Measurements from ENCODE around the gene TMEM25. TPM values are rescaled to one million over a fixed set of nuclear protein-coding genes. Genes with fewer than 3 reads are reported as not detected.

TMEM25 gene
- total RNA-seq, 2 donors from 2014 or later, result 22.4 to 30.6 TPM

- Histone ChIP-seq H3K36me3 (ENCODE audit: control insufficient read depth, insufficient read depth, low read length) (no peaks in the 10 kb centered on the region), H3K27me3 (ENCODE audit: control insufficient read depth, insufficient read depth, low read length, poor library complexity, severe bottlenecking) (no peaks in the 10 kb centered on the region), H3K27ac (ENCODE audit: low read depth, low read length) (no peak overlapping the region), H3K4me3 (ENCODE audit: low read length) (no peak overlapping the region), H3K9me3 (ENCODE audit: control insufficient read depth, low read length) (no peaks in the 10 kb centered on the region), H3K4me1 (ENCODE audit: control insufficient read depth, insufficient read depth, low read length) (peaks cover 4% of the 10 kb centered on the region), H3K9ac (ENCODE audit: extremely low read depth, low read length, poor library complexity, severe bottlenecking) (no peak overlapping the region)
- 89 to 100% methylated on average over 2 of the region's 2 CpGs for WGBS, 2 experiments (ENCODE audit: insufficient coverage in 1 of 2, insufficient read length in 1 of 2)
- H3K27me3 Mint-ChIP-seq (ENCODE audit: insufficient read depth), result no peaks in the 10 kb centered on the region
- TF ChIP-seq, protein P1, sequence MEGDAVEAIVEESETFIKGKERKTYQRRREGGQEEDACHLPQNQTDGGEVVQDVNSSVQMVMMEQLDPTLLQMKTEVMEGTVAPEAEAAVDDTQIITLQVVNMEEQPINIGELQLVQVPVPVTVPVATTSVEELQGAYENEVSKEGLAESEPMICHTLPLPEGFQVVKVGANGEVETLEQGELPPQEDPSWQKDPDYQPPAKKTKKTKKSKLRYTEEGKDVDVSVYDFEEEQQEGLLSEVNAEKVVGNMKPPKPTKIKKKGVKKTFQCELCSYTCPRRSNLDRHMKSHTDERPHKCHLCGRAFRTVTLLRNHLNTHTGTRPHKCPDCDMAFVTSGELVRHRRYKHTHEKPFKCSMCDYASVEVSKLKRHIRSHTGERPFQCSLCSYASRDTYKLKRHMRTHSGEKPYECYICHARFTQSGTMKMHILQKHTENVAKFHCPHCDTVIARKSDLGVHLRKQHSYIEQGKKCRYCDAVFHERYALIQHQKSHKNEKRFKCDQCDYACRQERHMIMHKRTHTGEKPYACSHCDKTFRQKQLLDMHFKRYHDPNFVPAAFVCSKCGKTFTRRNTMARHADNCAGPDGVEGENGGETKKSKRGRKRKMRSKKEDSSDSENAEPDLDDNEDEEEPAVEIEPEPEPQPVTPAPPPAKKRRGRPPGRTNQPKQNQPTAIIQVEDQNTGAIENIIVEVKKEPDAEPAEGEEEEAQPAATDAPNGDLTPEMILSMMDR (conservative IDR thresholded peaks at IDR 0.05), result no peak
- H3K4me1 Mint-ChIP-seq, result peaks cover 2% of the 10 kb centered on the region
- H3K27ac Mint-ChIP-seq, result no peak overlapping the region
- H3K9me3 Mint-ChIP-seq, result no peaks in the 10 kb centered on the region
- DNase-seq, result no peak
- peaks cover 22% of the 10 kb centered on the region for H3K36me3 Mint-ChIP-seq (ENCODE audit: low read depth)
- no peak overlapping the region for H3K4me3 Mint-ChIP-seq
Observed at GRCh38 chr11:118547132-118547531, 16.1 kb downstream of the TMEM25 start.

DNA sequence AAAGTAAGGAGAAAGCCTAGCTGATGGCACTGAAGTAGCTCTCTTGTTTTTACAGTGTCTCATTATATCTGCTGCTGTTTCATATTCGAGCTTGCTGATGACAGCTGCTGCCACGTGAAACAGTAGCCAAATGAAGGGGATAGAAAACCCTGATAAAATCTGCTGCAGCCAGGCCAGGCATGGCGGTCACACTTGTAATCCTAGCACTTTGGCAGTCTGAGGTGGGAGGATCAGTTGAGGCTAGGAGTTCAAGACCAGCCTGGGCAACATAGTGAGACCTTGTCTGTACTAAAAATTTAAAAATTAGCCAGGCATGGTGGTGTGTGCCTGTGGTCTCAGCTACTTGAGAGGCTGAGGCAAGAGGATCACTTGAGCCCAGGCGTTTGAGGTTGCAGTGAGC lies 21.3 kb downstream of the TMEM25 start:
- no peak overlapping the region for H3K27ac Mint-ChIP-seq
- H3K9me3 Mint-ChIP-seq, result no peaks in the 10 kb centered on the region
- peaks cover 4% of the 10 kb centered on the region for H3K36me3 ChIP-seq (ENCODE audit: control insufficient read depth, insufficient read depth, low read length)
- WGBS, 2 experiments (ENCODE audit: insufficient coverage in 1 of 2, insufficient read length in 1 of 2), result 91 to 94% methylated on average over 4 of the region's 4 CpGs
- no peak overlapping the region for H3K27ac ChIP-seq (ENCODE audit: low read depth, low read length)
- no peaks in the 10 kb centered on the region for H3K27me3 Mint-ChIP-seq (ENCODE audit: insufficient read depth)
- no peaks in the 10 kb centered on the region for H3K4me1 Mint-ChIP-seq
- H3K4me1 ChIP-seq (ENCODE audit: control insufficient read depth, insufficient read depth, low read length), result no peaks in the 10 kb centered on the region
- H3K27me3 ChIP-seq (ENCODE audit: control insufficient read depth, insufficient read depth, low read length, poor library complexity, severe bottlenecking), result no peaks in the 10 kb centered on the region
- H3K4me3 ChIP-seq (ENCODE audit: low read length), result no peak overlapping the region
- TF ChIP-seq, protein P1 (conservative IDR thresholded peaks at IDR 0.05), result no peak
- H3K9me3 ChIP-seq (ENCODE audit: control insufficient read depth, low read length), result no peaks in the 10 kb centered on the region
- no peak for DNase-seq
- H3K4me3 Mint-ChIP-seq, result no peak overlapping the region
- no peak overlapping the region for H3K9ac ChIP-seq (ENCODE audit: extremely low read depth, low read length, poor library complexity, severe bottlenecking)
- peaks cover 24% of the 10 kb centered on the region for H3K36me3 Mint-ChIP-seq (ENCODE audit: low read depth)

DNA sequence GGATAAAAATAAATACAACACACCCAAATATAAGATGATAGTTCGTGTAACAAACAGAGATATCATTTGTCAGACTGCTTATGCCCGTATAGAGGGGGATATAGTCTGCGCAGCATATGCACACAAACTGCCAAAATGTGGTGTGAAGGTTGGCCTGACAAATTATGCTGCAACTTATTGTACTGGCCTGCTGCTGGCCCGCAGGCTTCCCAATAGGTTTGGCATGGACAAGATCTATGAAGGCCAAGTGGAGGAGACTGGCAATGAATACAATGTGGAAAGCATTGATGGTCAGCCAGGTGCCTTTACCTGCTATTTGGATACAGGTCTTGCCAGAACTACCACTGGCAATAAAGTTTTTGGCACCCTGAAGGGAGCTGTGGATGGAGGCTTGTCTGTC lies 29.8 kb downstream of the TMEM25 start:
- peaks cover 13% of the 10 kb centered on the region for H3K36me3 Mint-ChIP-seq (ENCODE audit: low read depth)
- TF ChIP-seq, protein P1 (conservative IDR thresholded peaks at IDR 0.05), result no peak

More for the DNA sequence above, 29.8 kb downstream of the TMEM25 start:
- H3K36me3 ChIP-seq (ENCODE audit: control insufficient read depth, insufficient read depth, low read length), result no peaks in the 10 kb centered on the region
- no peak overlapping the region for H3K27ac ChIP-seq (ENCODE audit: low read depth, low read length)
- DNase-seq, result no peak
- Mint-ChIP-seq H3K9me3 (no peaks in the 10 kb centered on the region), H3K4me3 (no peak overlapping the region), H3K4me1 (peaks cover 4% of the 10 kb centered on the region), H3K27me3 (ENCODE audit: insufficient read depth) (no peaks in the 10 kb centered on the region), H3K27ac (no peak overlapping the region)
- 93 to 98% methylated on average over 4 of the region's 4 CpGs for WGBS, 2 experiments (ENCODE audit: insufficient coverage in 1 of 2, insufficient read length in 1 of 2)
- no peaks in the 10 kb centered on the region for H3K4me1 ChIP-seq (ENCODE audit: control insufficient read depth, insufficient read depth, low read length)
- no peaks in the 10 kb centered on the region for H3K9me3 ChIP-seq (ENCODE audit: control insufficient read depth, low read length)
- no peaks in the 10 kb centered on the region for H3K27me3 ChIP-seq (ENCODE audit: control insufficient read depth, insufficient read depth, low read length, poor library complexity, severe bottlenecking)
- H3K4me3 ChIP-seq (ENCODE audit: low read length), result no peak overlapping the region
- no peak overlapping the region for H3K9ac ChIP-seq (ENCODE audit: extremely low read depth, low read length, poor library complexity, severe bottlenecking)

Measured in endodermal cell (in vitro differentiated cells).